Thoracic aorta (tissue), 2 donors: ENCODE measurements around the gene TMEM176A. TPM values are rescaled to one million over a fixed set of nuclear protein-coding genes. Genes with fewer than 3 reads are reported as not detected.

ENCODE experiments used
- ATAC-seq: fragments of 150-250 bp; one replicate; pipeline ENCODE4 v1.8.0; 2017; ENCODE audit warnings: low read depth; ENCODE audit not compliant: insufficient number of reproducible peaks, low FRiP score
- DNase-seq: peaks from one replicate; pipeline ENCODE4 v3.0.0-alpha.2; 2020; ENCODE audit warnings: low spot score
- H3K27ac ChIP-seq, 2 donors: fragments of 200-600 bp; sonication (generic); 1 replicate in 1 of 2; 2 replicates in 1 of 2; pipeline ENCODE4 v1.5.1; 2016; ENCODE audit warnings: mild to moderate bottlenecking in 2 of 2, moderate library complexity in 2 of 2
- H3K27me3 ChIP-seq: fragments of 200-600 bp; sonication (generic); replicated peaks from 2 replicates; pipeline ENCODE4 v1.6.0; 2016; ENCODE audit warnings: mild to moderate bottlenecking; ENCODE audit not compliant: insufficient read depth
- H3K36me3 ChIP-seq: fragments of 200-600 bp; sonication (generic); one replicate; pipeline ENCODE4 v1.5.1; 2016
- H3K4me1 ChIP-seq, 2 donors: fragments of 200-600 bp; sonication (generic); 1 replicate in 1 of 2; 2 replicates in 1 of 2; pipeline versions ENCODE4 v1.5.1 to v1.6.0; 2016; ENCODE audit warnings: low read depth in 2 of 2, mild to moderate bottlenecking in 1 of 2; ENCODE audit not compliant: control insufficient read depth in 1 of 2
- H3K4me3 ChIP-seq: fragments of 200-600 bp; sonication (generic); 2 replicates; pipeline ENCODE4 v1.5.1; 2016; ENCODE audit warnings: mild to moderate bottlenecking
- H3K9me3 ChIP-seq: fragments of 200-600 bp; sonication (generic); 2 replicates; pipeline ENCODE4 v1.5.1; 2016
- total RNA-seq, 2 donors: library from RNA; depleted of rRNA; stranded (reverse); fragments of >200 nt; gene quantifications; one replicate each; pipeline versions ENCODE4 v1.1.0 to v1.2.3, GENCODE V29; 2016
- TF ChIP-seq, protein P1 (sequence below): fragments of 200-600 bp; sonication (generic); IDR thresholded peaks from one replicate; pipeline ENCODE4 v1.5.1; 2019; ENCODE audit warnings: antibody characterized with exemption

TMEM176A gene
- total RNA-seq, 2 donors from 2014 or later, result 9.1 to 23.4 TPM

DNA sequence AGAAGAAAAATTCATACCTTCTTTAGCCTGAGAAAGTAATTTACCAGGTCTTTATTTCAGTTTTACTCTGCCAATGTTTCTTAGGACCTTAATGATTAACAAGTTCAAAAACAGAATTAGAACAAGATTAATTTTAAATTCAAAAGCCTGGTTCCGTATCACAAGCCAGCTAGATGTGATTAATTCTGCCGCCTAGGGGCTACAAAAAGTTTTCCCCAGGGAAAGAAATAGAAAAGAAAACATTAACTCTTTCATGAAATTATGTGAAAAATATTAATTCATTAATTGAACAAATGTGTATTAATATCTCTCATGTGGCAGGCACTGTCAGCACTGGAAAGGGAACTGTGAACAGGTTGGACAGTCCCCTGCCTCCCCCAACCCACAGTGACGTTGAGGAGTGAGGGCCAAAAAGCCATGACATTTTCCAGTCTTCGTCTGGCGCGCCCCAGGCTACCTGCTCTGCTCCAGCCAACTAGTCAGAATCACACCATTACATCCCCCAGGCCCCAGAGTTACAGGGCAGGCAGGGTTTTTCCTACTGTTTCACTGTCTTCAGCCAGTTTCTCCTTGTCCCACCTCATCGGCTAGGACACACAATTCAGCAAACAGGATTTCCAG, 20.1 kb downstream of the TMEM176A start:
- ATAC-seq, result no peak

DNA sequence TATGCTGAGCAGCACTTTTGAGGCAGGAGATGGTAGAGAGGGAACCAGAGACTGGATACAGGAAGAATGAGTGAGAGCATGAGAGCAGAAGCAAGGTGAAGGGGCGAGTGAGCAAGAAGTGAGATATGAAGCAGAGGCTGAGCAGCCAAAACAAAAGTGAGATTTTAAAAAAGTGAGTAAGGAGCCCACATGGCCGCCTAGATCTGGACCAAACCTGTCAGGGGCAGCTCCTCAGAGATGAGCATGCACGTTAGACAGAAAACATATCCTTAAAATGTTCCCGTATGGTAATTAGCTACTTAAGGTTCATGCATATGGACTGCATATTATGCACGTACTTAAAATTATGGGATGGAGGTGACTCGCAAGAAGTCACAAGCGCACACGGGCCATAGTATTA, 22.5 kb downstream of the TMEM176A start:
- TF ChIP-seq, protein P1, sequence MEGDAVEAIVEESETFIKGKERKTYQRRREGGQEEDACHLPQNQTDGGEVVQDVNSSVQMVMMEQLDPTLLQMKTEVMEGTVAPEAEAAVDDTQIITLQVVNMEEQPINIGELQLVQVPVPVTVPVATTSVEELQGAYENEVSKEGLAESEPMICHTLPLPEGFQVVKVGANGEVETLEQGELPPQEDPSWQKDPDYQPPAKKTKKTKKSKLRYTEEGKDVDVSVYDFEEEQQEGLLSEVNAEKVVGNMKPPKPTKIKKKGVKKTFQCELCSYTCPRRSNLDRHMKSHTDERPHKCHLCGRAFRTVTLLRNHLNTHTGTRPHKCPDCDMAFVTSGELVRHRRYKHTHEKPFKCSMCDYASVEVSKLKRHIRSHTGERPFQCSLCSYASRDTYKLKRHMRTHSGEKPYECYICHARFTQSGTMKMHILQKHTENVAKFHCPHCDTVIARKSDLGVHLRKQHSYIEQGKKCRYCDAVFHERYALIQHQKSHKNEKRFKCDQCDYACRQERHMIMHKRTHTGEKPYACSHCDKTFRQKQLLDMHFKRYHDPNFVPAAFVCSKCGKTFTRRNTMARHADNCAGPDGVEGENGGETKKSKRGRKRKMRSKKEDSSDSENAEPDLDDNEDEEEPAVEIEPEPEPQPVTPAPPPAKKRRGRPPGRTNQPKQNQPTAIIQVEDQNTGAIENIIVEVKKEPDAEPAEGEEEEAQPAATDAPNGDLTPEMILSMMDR, result no peak
- Histone ChIP-seq H3K4me3 (no peak overlapping the region), H3K27ac (no peak overlapping the region), H3K27me3 (no peaks in the 10 kb centered on the region), H3K36me3 (no peaks in the 10 kb centered on the region), H3K4me1 (no peaks in the 10 kb centered on the region), H3K9me3 (no peaks in the 10 kb centered on the region)
- DNase-seq (no peak), ATAC-seq (no peak)

More for the DNA sequence above, 20.1 kb downstream of the TMEM176A start:
- no peak for DNase-seq
- Histone ChIP-seq H3K36me3 (no peaks in the 10 kb centered on the region), H3K27ac (no peak overlapping the region), H3K9me3 (no peaks in the 10 kb centered on the region), H3K4me1 (no peaks in the 10 kb centered on the region), H3K4me3 (no peak overlapping the region), H3K27me3 (no peaks in the 10 kb centered on the region)
- TF ChIP-seq, protein P1, result no peak

GRCh38 chr7:150823484-150824126, 23.0 kb downstream of the TMEM176A start:
- ATAC-seq (no peak), DNase-seq (no peak)
- TF ChIP-seq, protein P1, result no peak
- Histone ChIP-seq H3K36me3 (no peaks in the 10 kb centered on the region), H3K27ac (no peak overlapping the region), H3K4me3 (no peak overlapping the region), H3K4me1 (no peaks in the 10 kb centered on the region), H3K9me3 (no peaks in the 10 kb centered on the region), H3K27me3 (no peaks in the 10 kb centered on the region)

- Histone ChIP-seq H3K4me3 (no peak overlapping the region), H3K27ac (no peak overlapping the region), H3K4me1 (no peaks in the 10 kb centered on the region), H3K27me3 (no peaks in the 10 kb centered on the region), H3K9me3 (no peaks in the 10 kb centered on the region), H3K36me3 (no peaks in the 10 kb centered on the region)
- ATAC-seq (no peak), DNase-seq (no peak)
- TF ChIP-seq, protein P1, result no peak
Measured at GRCh38 chr7:150824379-150825177, 24.0 kb downstream of the TMEM176A start.
